ENCODE data around the gene TK1.
"Not testable (repeated sequence)": the region's sequence is repeated elsewhere in the genome, so short reads cannot be mapped to it uniquely, and the experiment has no call there.

The TK1 gene

DNA sequence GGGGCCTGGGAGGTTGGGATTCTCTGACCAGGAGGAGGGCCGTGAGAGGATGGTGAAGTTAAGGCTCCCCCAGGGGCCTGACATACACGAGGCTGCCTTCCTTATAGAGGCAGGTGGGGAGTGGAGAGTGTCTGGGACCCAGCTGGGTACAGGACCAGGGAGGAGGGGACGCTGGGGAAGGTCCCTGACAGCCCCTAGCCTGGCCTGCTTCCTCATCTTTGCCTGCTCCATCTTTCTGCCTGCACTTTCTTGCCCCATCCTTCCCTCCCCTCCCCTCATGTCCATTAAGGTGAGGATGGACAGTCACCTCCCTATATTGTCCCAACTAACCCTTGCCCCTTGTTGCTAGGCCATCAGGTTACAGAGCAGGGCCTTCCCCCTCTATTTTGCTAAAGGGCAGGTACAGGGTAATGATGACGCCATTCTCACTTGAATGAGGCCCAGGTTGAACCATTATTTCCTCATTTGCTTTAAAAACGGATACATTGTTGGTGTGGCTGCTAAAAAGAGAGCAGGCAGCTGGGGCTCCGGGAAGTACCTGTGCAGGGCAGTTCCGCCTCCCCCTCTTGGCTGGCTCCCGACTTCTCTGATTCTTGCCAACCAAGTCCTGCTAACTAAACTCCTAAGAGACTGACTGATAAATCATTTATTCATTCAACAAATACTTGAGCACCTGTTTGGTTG lies 39.4 kb downstream of the TK1 start:
- DNase-seq = no peak

DNA sequence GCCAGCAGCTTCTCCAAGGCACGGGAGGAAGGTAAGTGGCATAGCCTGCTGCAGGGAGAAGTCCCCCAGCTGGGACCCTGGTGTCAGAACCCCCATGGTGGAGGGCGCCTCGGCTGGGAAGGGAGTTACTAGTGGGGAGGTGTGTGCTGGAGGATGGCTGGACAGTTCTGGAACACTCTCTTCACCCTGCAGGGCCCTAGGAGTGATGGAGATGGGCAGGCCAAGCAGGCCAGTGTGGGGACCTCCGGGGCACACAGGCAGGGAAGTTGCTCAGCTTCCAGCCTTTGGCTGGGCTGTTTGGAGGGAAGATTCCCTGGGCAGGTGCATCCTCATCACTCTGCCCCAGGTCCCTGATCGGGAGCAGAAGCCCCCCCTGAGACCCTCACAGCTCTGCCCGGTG lies 40.0 kb downstream of the TK1 start:
- DNase-seq = no peak

DNA sequence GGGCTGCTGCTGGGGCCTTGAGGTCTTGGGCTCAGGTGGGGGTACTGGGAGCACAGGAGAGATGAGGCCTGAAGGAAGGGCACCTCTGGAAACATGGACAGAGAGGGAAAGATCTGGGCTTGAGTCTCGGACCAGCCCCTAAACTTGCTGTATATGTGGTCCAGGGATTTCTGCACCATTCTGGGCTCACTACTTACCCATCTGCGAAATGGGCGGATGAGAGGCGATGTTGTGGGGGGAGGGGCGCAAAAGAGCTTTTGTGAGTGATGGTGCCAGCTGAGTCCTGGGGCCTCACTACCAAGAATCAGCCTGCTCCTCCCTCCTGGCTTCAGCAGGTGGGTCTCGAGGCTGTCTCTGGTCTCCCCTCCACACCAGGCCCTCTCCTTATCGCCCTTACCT lies 40.4 kb downstream of the TK1 start:
- no peak for DNase-seq

DNA sequence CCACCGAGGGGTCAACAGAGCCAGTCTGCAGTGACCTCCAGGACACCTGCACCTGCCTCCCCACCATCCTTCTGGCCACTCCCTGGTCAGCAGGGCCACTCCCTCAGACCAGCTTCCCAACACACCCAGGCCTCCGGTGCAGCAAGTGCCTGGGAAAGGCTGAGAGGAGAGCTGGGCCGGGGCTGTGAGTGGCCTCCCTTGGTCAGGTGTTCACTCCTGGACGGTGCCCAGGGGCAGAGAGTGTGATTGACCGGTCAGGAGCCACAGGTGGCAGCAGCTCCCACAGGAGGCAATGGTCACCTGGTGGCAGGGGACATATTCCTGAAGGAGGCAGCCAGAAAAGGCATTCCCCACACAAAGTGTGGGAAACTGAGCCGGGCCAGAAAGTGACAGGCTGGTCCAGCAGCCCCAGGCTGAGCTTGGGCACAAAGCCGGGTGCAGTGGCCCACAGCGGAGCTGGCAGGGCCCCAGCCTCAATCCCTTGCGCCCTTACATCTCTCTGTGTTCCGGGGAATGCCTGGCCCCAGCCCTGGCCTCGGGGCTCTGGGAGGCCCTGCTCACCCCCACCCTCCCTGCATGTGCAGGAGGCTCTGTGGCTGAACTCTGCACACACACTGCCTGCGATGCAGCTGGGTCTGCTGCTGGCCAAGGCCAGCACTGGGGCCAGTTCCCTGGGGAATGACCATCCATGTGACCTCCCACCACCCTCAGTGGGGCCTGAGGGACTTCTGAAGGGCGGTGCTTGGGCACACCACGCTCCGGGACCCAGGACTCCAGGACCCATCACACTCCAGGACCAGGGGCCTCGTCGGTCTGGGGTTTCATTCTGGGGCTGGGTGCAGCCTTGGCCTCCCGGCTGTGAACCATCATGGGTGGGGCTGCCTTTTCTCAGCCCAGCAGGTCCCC lies 41.9 kb downstream of the TK1 start:
- DNase-seq = no peak

DNA sequence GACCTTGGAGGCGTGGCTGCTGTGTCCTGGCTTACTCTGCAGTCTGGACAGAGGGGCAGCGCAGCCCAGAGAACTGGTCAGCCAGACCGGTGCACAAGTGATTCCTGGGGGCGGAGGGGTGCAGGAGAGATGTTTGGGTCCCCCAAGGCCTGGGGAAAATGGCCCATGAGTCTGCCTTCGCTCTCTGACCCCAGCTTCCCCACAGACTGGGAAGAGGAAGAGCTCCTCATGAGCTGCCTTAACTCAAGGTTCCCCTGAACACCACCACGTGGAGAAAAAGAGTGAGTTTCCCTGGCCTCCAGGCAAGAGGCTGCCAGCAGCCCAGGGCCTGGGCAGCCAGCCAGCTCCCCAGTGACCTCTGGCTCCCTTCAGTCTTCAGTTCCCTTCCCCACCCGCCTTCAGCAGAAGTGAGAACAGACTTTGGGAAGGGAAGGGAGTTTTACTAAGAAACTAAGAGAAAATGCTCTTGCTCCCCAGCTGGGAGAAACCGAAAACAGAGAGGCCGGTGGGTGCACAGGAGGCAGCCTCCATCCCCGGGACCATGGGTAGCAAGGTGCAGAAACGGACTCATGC lies 42.6 kb downstream of the TK1 start:
- DNase-seq = peak; percentile 46

DNA sequence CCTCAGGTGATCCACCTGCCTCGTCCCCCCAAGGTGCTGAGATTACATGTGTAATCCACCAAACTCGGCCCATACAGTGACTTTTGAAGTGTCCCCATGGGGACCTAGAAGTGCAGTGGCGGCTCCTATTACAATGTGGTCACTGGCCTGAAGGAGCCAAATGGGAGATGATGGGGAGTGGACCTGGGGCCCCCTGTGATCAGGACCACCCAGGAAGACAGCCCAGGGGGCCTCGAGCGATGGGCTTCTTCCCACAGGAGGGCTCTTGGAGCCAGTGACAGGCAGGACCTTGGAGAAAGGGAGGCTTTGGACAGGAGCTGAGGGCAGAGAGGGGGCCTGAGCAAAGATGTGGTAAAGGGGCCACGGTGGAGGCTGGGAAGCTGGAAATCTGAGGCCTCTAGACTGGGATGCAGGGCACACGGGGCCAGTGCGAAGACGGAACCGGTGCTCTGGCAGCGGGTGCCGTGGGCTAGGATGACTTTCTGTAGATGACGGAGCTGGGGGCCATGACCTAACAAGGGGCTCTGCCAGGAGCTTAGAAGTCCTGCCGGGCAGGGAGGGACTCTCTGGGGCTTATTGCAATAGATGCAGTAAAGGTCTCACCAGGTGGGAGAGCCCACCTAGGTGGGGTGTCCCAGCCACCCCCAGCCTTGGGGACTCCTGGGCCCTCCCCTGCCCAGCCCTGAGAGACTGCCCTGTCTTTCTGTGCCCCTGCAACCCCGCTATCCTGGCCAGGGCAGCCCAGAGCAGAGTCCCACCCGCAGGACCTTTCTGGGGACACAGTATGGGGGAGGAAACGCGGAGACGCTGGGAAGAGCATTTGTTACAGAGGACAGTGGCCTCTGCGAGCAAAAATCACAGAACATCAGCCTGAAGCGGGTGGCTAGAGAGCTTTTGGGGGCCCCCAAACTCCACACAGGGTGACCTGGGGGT lies 43.4 kb downstream of the TK1 start:
- no peak for DNase-seq

DNA sequence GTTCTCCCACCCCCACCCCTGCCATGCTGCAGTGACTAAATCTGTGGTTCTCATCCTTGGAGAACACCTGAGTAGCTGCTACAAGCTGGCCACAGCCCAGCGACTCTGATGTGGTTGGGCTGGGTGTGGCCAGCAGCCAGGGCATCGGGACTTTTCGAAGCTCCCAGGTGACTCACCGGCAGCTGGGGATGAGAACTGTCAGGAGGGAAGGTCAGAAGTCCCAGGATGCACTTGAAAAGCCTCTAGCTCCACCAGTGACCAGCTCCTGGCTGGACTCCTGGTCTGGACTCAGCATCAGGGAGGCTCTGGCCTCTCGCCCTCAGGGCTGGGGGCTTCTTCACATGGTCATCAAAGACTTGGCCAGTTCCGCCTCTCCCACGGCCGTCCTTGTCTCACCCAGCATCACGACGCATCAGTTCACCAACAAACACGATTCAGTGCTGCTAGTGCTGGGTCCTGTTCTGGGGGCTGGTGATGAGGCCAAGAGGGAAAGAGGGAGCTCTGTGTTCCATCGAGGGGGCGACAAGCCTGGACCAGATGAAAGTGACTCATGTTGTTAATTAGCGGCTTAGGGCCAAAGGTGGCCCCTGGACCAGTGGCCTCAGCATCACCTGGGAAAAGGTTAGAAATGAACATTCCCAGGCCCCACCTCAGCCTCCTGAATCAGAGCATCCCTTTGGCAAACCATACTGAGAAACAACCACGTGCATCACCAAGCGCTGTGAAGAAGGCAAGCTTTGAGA lies 44.6 kb downstream of the TK1 start:
- DNase-seq = no peak

DNA sequence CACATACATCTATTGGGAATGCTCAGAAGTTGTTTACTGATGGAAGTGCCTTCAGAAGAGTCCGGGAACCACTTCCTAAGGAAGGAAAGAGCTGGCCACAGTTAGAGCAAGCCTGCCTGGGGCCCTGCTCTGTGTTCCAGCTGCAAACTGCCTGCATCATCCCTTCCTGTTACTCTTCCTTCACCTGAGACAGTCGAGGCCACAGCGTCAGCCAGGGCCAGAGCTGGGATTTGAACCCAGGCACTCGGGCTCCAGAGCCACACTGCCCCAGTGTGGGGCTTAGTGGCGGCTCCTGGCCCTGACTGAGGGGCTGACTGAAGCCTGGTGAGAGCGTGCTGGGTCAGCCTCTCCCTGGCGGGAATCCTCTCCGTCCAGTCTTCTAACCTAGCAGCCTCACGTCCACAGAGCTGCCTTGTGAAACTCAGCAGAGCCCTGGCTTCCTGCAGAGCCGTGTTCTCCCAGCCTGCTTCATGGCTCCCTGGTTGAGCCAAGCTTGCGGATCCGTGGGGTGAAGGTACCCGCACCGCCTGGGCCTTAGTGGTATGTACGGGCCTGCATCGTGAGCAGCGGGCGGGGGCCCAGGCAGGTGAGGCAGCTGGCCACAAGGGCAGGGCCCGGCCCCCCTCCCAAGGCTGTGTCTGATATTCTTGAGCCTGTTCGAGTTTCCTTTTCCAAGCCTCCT lies 45.3 kb downstream of the TK1 start:
- DNase-seq = no peak

DNA sequence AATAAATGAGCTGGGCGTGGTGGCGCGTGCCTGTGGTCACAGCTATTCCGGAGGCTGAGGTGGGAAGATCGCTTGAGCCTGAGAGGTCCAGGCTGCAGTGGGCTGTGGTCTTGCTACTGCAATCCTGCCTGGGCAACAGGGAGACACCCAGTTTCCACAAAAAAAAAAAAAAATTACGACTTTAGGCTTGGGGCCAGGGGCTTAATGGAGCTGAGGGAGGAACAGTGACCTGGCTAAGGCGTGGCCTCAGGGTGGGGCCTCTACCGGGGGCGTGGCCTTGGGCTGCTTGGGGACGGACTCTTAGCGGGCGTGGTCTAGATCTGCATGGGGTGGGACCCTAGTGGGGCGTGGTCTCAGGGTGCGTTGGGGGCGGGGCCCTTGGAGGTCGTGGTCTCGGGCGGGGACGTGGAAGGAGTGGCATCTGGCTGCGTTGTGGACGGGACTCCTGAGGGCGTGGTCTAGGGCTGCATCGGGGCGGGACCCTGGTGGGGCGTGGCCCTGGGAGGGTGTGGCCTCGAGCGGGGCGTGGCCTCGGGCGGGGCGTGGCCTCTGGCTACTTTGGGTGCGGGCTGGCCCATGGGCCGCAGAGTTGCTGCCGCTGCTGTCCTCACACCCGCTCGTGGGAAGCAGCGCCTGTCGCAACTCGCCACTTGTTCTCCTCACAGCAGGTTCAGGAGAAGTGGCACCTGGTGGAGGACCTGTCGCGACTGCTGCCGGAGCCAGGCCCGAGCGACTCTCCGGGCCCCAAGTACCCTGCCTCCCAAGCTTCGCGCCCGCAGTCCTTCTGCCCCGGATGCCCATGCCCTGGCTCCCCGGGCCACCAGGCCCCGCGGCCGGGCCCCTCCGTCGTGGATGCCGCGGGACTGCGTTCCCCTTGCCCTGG lies 46.4 kb downstream of the TK1 start:
- DNase-seq = peak; percentile 76

DNA sequence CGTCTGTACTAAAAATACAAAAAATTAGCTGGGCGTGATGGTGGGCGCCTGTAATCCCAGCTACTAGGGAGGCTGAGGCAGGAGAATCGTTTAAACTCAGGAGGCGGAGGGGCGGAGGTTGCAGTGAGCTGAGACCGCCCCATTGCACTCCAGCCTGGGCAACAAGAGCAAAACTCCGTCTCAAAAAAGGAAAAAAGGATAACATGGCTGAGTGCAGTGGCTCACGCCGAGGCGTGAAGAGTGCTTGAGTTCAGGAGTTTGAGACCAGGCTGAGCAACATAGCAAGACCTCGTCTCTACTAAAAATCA lies 47.0 kb downstream of the TK1 start:
- not testable (repeated sequence) for DNase-seq

DNA sequence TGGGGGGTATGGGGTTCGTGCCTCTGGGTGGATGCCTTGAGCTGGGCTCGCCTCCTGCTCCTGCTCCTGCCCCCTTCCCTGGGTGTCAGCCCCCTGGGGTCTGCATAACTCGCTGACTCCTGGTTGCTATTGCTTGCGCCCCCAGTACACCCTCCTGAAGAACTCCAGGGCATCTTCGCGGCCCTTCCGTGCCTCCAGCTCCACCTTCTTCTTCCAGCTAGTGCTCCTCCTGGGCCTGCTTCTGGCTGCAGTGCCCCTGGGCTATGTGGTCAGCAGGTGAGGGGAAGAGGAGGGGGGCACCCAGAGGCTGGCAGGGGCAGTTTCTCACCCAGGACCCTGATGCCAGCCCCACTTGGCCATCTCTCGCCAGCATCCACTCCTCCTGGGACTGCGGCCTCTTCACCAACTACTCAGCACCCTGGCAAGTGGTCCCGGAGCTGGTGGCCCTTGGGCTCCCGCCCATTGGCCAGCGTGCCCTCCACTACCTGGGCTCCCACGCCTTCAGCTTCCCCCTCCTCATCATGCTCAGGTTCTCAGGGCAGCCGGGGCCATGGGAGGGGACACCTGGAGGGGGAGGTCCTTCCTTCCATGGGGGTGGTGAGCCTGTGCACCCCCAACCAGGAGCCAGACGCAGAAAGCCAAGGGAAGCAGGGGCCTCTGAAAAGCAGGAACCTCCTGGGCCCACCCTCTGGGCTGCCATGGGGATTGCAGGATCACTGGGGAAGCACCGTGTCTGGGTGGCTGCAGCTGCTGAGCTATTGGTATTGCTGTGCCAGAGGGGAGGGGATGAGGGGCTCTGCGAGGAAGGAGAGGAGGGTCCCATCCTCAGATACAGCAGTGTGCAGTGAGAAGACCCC lies 48.4 kb downstream of the TK1 start:
- DNase-seq = no peak

DNA sequence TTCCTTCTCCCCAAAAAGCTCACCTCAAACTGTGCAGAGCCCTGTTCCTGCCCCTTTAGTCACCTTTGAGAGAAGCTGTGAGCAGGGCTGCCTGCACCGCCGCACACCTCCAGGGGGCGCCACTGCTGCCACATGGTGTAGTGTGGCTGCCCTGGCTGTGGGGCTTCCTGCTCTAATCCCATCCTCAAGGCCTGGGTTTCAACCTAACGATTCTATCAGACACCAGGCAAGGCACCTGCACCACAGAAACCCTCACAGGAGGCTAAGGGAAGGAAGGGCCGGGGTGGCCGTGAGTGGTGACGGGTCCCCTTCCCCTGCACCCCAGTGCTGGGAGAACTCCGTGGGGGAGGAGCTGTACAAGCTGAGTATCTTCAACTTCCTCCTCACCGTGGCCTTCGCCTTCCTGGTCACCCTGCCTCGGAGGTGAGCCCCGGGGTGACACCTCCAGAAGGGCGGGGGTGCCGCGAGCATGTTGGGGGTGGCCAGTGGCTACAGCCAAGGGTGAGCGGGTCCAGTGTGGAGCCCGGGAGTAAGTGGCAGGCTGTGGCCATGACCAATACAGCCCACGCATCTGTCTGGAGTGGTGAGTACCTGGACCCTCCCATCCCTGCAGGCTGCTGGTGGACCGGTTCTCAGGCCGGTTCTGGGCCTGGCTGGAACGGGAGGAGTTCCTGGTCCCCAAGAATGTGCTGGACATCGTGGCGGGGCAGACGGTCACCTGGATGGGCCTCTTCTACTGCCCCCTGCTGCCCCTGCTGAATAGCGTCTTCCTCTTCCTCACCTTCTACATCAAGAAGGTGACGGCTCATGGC lies 49.3 kb downstream of the TK1 start:
- DNase-seq = no peak

DNA sequence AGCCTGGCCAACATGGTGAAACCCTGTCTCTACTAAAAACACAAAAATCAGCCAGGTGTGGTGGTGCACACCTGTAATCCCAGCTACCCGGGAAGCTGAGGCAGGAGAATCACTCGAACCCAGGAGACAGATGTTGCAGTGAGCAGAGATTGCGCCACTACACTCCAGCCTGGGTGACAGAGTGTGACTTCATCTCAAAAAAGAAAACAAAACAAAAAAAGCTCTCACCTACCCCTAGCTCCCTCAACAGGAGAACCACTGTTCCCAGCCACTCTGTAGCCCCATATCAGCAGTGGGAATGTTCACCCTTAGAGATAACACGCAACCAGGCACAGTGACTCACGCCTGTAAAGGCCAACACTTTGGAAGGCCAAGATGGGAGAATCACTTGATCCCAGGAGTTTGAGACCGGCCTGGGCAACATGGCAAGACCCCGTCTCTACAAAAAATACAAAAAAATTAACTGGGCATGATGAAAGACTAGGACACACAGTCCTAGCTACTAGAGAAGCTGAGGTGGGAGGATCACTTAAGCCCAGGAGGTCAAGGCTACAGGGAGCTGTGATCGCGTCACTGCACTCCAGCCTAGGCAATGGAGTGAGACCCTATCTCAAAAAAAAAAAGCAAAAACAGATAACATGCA lies 50.9 kb downstream of the TK1 start:
- no peak for DNase-seq

DNA sequence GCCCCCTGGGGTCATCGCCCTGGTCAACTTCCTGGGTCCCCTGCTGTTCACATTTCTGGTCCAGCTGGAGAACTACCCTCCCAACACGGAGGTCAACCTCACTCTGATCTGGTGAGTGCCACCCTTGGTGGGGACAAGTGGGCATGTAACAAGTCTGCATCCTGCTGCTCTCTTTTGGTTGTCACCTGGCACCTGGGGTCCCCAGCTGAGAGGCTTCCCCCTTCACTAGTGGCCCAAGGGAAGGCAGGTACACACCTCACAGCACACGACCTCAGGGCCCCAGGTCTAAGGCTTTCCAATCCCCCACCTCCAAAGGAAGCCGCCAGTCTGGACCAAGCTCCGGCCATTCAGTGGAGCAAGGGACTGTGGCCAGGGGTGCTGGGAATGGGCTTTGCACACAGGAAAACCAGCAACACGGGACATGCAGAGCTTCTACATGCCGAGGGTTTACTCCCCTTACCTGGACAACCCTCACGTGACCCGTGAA lies 51.9 kb downstream of the TK1 start:
- no peak for DNase-seq

DNA sequence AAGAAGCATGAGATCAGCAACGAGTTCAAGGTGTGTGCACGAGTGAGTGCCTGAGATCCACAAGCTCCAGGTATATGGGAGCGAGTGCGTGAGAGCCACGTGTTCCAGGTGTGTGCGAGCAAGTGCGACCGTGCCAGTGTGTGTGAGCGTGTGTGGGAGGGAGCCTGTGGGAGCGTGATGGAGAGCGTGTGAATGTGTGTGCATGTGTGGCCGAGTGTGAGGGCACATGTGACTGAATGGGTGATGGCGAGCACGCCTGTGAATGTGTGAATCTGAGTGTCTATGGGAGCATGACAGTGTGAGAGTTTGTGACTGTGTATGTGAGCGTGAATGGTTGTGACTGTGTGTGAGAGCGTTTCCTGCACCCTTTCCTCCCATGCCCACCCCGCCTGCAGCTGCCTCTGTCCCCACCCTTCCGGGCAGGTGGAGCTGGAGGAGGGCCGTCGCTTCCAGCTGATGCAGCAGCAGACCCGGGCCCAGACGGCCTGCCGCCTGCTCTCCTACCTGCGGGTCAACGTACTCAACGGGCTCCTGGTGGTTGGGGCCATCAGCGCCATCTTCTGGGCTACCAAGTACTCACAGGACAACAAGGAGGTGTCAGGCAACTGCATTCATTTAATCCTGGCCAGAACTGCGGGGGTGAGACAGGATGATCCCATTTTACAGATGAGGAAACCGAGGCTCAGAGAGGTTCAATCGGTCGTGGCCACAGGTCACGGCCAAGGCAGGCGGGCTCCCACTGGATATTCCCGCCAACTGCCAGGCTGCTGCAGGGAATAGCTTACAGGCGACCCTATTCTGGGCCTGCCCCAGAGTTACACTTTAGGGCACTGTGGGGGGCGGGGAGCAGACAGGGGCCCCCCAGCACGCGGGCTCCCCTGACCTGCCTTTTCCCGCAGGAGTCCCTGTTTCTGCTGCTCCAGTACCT lies 52.6 kb downstream of the TK1 start:
- DNase-seq = no peak

DNA sequence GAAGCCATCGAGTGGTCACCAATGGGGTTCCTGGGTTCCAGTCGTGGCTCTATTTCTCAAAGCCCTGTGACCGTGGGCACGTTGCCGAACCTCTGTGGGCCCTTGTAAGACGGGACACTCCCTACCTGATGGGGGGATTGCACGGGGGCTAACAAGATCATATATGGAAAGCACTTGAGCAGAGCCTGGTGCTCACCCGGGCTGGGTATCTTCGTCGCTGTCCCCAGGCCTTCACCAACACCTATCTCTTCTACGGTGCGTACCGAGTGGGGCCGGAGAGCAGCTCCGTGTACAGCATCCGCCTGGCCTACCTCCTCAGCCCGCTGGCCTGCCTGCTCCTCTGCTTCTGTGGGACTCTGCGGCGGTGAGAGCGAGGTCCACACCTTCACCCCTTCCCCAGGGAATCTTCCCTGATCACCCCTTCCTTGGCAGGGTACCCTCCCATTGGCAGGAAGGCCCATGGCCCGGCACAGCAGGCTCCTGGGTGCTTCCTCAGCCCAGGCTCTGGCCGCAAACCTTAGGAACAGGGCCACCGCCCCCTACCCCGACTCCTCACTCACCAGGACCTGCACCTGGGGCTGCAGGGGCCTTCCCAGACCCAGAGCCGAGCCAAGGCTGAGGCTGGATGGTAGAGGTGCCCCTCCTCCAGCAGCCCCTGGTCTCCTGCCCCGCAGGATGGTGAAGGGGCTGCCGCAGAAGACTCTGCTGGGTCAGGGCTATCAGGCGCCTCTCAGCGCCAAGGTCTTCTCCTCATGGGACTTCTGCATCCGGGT lies 53.5 kb downstream of the TK1 start:
- no peak for DNase-seq
